ENCODE measurements around the gene ULK4. TPM values are rescaled to one million over a fixed set of nuclear protein-coding genes. Genes with fewer than 3 reads are reported as not detected.
A peak's percentile ranks its signal among the peaks of the same experiment; 100 is the strongest.

Gene ULK4
- total RNA-seq, 1 experiment from 2014 or later, result 6.3 TPM

GRCh38 chr3:41448396-41448795 lies 513.5 kb downstream of the ULK4 start:
- POLR2A ChIA-PET, result no interaction called here

GRCh38 chr3:41447701-41448100 lies 514.2 kb downstream of the ULK4 start:
- RAD21 ChIA-PET (ENCODE audit: low non-redundant PET in 1 of 2, low total read pairs in 2 of 2, uncharacterized antibody in 2 of 2, unreplicated experiment in 2 of 2), result no interaction called here
- H3K27me3 ChIP-seq (ENCODE audit: insufficient read depth, low read length), result no peaks in the 10 kb centered on the region
- H3K4me1 ChIP-seq (ENCODE audit: control insufficient read depth in 1 of 2, insufficient read depth in 2 of 2, low read length in 2 of 2), result no peaks in the 10 kb centered on the region
- no peaks in the 10 kb centered on the region for H3K9me3 ChIP-seq (ENCODE audit: control insufficient read depth in 1 of 2, insufficient read depth in 1 of 2, low read depth in 1 of 2, low read length in 2 of 2)
- no peak overlapping the region for H3K9ac ChIP-seq (ENCODE audit: low read length)
- H3K9me2 ChIP-seq (ENCODE audit: insufficient read depth), result no peaks in the 10 kb centered on the region
- DNase-seq (ENCODE audit: low read depth, low spot score), result no peak
- no peak overlapping the region for H3K4me3 ChIP-seq (replicated peaks in 1 of 2; ENCODE audit: low read depth in 1 of 2, low read length in 2 of 2)
- no peaks in the 10 kb centered on the region for H4K20me1 ChIP-seq (ENCODE audit: insufficient read depth)
- BruUV-seq (replicated peaks), result no TSS peak
- H3K27ac ChIP-seq (ENCODE audit: low read depth, low read length), result no peak overlapping the region
- H2AFZ ChIP-seq (ENCODE audit: low read depth, low read length, poor library complexity, severe bottlenecking), result no peak overlapping the region
- intact Hi-C loops (cut with micrococcal nuclease), result no loop called here
- CTCF ChIA-PET, result interaction anchor here (1.1 kb wide), 1 partner anchor 9 kb away, joined by 3 read pairs; no protein-coding TSS in a partner anchor
- ATAC-seq, result no peak
- POLR2A ChIA-PET, result no interaction called here
- no peak overlapping the region for H3K4me2 ChIP-seq (ENCODE audit: low read length)
- H3K36me3 ChIP-seq (ENCODE audit: control insufficient read depth in 1 of 2, insufficient read depth in 2 of 2, low read length in 2 of 2), result no peaks in the 10 kb centered on the region
- no peaks in the 10 kb centered on the region for H3K79me2 ChIP-seq (ENCODE audit: insufficient read depth, low read length)
- TF ChIP-seq ZFX (IDR thresholded peaks at IDR 0.05), result no peak
- TF ChIP-seq REST (IDR thresholded peaks at IDR 0.05; ENCODE audit: low read depth), result no peak
- TF ChIP-seq ATF3 (IDR thresholded peaks at IDR 0.05), result no peak
- no peak for TF ChIP-seq CEBPB (IDR thresholded peaks at IDR 0.05; ENCODE audit: low read depth)
- no peak for TF ChIP-seq SP1 (IDR thresholded peaks at IDR 0.05; ENCODE audit: low read depth)
- no peak for TF ChIP-seq CTCF (IDR thresholded peaks at IDR 0.05 in 2 of 3, conservative IDR thresholded peaks at IDR 0.05 in 1 of 3; ENCODE audit: borderline replicate concordance in 1 of 3, insufficient read depth in 1 of 3, low read depth in 2 of 3, low read length in 2 of 3)

More at GRCh38 chr3:41448396-41448795, 513.5 kb downstream of the ULK4 start:
- no peak for TF ChIP-seq SRF (IDR thresholded peaks at IDR 0.05; ENCODE audit: low read depth)
- TF ChIP-seq SIN3A (IDR thresholded peaks at IDR 0.05; ENCODE audit: low read depth), result no peak
- TF ChIP-seq ZNF274 (IDR thresholded peaks at IDR 0.05; ENCODE audit: low read depth, low read length), result no peak
- TF ChIP-seq CTCF (IDR thresholded peaks at IDR 0.05 in 2 of 3, conservative IDR thresholded peaks at IDR 0.05 in 1 of 3; ENCODE audit: borderline replicate concordance in 1 of 3, insufficient read depth in 1 of 3, low read depth in 2 of 3, low read length in 2 of 3), result peak in 2 of 3 experiments; percentile 17 to 34; a peak in 3 of 6 replicates
- TF ChIP-seq RAD21 (IDR thresholded peaks at IDR 0.05; ENCODE audit: low read depth), result peak; percentile 6; the same call in 1 of the 2 replicates
- Histone ChIP-seq H3K27me3 (ENCODE audit: insufficient read depth, low read length) (no peaks in the 10 kb centered on the region), H4K20me1 (ENCODE audit: insufficient read depth) (no peaks in the 10 kb centered on the region), H3K4me3 (replicated peaks in 1 of 2; ENCODE audit: low read depth in 1 of 2, low read length in 2 of 2) (no peak overlapping the region), H3K9ac (ENCODE audit: low read length) (no peak overlapping the region), H3K4me2 (ENCODE audit: low read length) (no peak overlapping the region), H3K79me2 (ENCODE audit: insufficient read depth, low read length) (no peaks in the 10 kb centered on the region), H3K27ac (ENCODE audit: low read depth, low read length) (no peak overlapping the region), H2AFZ (ENCODE audit: low read depth, low read length, poor library complexity, severe bottlenecking) (no peak overlapping the region), H3K9me3 (ENCODE audit: control insufficient read depth in 1 of 2, insufficient read depth in 1 of 2, low read depth in 1 of 2, low read length in 2 of 2) (no peaks in the 10 kb centered on the region), H3K4me1 (ENCODE audit: control insufficient read depth in 1 of 2, insufficient read depth in 2 of 2, low read length in 2 of 2) (no peaks in the 10 kb centered on the region), H3K36me3 (ENCODE audit: control insufficient read depth in 1 of 2, insufficient read depth in 2 of 2, low read length in 2 of 2) (no peaks in the 10 kb centered on the region), H3K9me2 (ENCODE audit: insufficient read depth) (no peaks in the 10 kb centered on the region)
- BruUV-seq (replicated peaks), result no TSS peak
- DNase-seq (ENCODE audit: low read depth, low spot score) (no peak), ATAC-seq (peak; percentile 67; the same call in 1 of the 2 replicates)
- RAD21 ChIA-PET (ENCODE audit: low non-redundant PET in 1 of 2, low total read pairs in 2 of 2, uncharacterized antibody in 2 of 2, unreplicated experiment in 2 of 2), result no interaction called here
- intact Hi-C loops (cut with micrococcal nuclease), result no loop called here
- CTCF ChIA-PET, result interaction anchor here (1.1 kb wide), 1 partner anchor 9 kb away, joined by 3 read pairs; no protein-coding TSS in a partner anchor
